H1 (cell line): Measurements from ENCODE around the gene SCCPDH.

Experiments used
- CBX8 ChIP-seq: fragments of 300-800, 300-1000 bp; sonication (generic); IDR thresholded peaks from 2 replicates; pipeline ENCODE4 v1.7.1; 2016; ENCODE audit warnings: low read depth, low read length, borderline replicate concordance
- CTBP2 ChIP-seq: IDR thresholded peaks from 2 replicates; pipeline ENCODE4 v1.7.0; 2011; ENCODE audit warnings: borderline replicate concordance, mild to moderate bottlenecking, moderate library complexity, mixed read lengths, low read length; ENCODE audit not compliant: insufficient read depth, insufficient read length
- CTCF ChIP-seq, 3 experiments: IDR thresholded peaks; 1 replicate in 2 of 3; 2 replicates in 1 of 3; pipeline versions ENCODE4 v1.5.1 to v1.6.1; 2011; ENCODE audit warnings: low read length in 3 of 3, mild to moderate bottlenecking in 3 of 3, inconsistent platforms in 2 of 3, low read depth in 1 of 3, moderate library complexity in 1 of 3; ENCODE audit not compliant: insufficient read depth in 1 of 3; ENCODE audit errors: control extremely low read depth in 1 of 3
- EP300 ChIP-seq, 2 experiments: IDR thresholded peaks; 1 replicate in 1 of 2; 2 replicates in 1 of 2; pipeline ENCODE4 v1.6.1; 2011 to 2012; ENCODE audit warnings: low read depth in 2 of 2, low read length in 2 of 2, mild to moderate bottlenecking in 2 of 2, borderline replicate concordance in 1 of 2, inconsistent platforms in 1 of 2, moderate library complexity in 1 of 2
- HDAC2 ChIP-seq, 2 experiments: fragments of 300-600 bp in 1 of 2; sonication (generic) in 1 of 2; IDR thresholded peaks; 2 replicates each; pipeline ENCODE4 v1.6.1; 2011 to 2012; ENCODE audit warnings: low read depth in 2 of 2, low read length in 2 of 2, mild to moderate bottlenecking in 2 of 2, moderate library complexity in 2 of 2, borderline replicate concordance in 1 of 2, inconsistent platforms in 1 of 2
- KDM1A ChIP-seq: fragments of 200-600, 300-600 bp; sonication (generic); IDR thresholded peaks from 2 replicates; pipeline ENCODE4 v1.7.1; 2016; ENCODE audit warnings: mild to moderate bottlenecking, low read length, borderline replicate concordance
- MAX ChIP-seq: IDR thresholded peaks from 2 replicates; pipeline ENCODE4 v1.6.1; 2012; ENCODE audit warnings: inconsistent platforms
- POLR2A ChIP-seq, 2 experiments: IDR thresholded peaks; 1 replicate in 1 of 2; 2 replicates in 1 of 2; pipeline ENCODE4 v1.6.1; 2011; ENCODE audit warnings: low read depth in 2 of 2, low read length in 2 of 2, mild to moderate bottlenecking in 2 of 2; ENCODE audit errors: control extremely low read depth in 1 of 2
- SP2 ChIP-seq: IDR thresholded peaks from 2 replicates; pipeline ENCODE4 v1.6.1; 2012; ENCODE audit warnings: mild to moderate bottlenecking, low read length, inconsistent platforms
- SUZ12 ChIP-seq: fragments of 200-600 bp; sonication (generic); IDR thresholded peaks from 2 replicates; pipeline ENCODE4 v1.6.1; 2012; ENCODE audit warnings: mild to moderate bottlenecking, inconsistent platforms, low read length, moderate library complexity, mixed read lengths
- TAF1 ChIP-seq: IDR thresholded peaks from 2 replicates; pipeline ENCODE4 v1.6.1; 2011; ENCODE audit warnings: mild to moderate bottlenecking, low read depth, low read length

DNA sequence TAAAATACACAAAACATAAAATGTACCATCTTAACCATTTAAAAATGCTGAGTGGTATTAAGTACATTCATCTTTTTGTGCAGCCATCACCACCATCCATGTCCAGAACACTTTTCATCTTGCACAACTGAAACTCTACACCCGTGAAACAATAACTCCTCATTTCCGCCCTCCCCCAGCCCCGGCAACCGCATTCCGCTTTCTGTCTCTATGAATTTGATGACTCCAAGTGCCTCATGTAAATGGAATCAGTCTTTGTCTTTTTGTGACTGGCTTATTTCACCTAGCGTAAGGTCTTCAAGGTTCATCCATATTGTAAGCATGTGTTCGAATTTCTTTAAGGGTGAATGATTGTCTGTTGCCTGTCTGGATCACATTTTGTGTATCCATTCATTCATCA, 37.2 kb downstream of the SCCPDH start:
- TF ChIP-seq KDM1A (no peak), SUZ12 (no peak), EP300 (IDR thresholded peaks at IDR 0.05; ENCODE audit: borderline replicate concordance in 1 of 2, low read depth in 2 of 2, low read length in 2 of 2) (no peak), CTCF (IDR thresholded peaks at IDR 0.05; ENCODE audit: control extremely low read depth in 1 of 3, insufficient read depth in 1 of 3, low read depth in 1 of 3, low read length in 3 of 3) (no peak), TAF1 (no peak), POLR2A (IDR thresholded peaks at IDR 0.05; ENCODE audit: control extremely low read depth in 1 of 2, low read depth in 2 of 2, low read length in 2 of 2) (no peak), CTBP2 (no peak), MAX (no peak), SP2 (no peak), HDAC2 (IDR thresholded peaks at IDR 0.05; ENCODE audit: borderline replicate concordance in 1 of 2, low read depth in 2 of 2, low read length in 2 of 2) (no peak), CBX8 (no peak)
